ENCODE results near the gene FNTB.

DNA sequence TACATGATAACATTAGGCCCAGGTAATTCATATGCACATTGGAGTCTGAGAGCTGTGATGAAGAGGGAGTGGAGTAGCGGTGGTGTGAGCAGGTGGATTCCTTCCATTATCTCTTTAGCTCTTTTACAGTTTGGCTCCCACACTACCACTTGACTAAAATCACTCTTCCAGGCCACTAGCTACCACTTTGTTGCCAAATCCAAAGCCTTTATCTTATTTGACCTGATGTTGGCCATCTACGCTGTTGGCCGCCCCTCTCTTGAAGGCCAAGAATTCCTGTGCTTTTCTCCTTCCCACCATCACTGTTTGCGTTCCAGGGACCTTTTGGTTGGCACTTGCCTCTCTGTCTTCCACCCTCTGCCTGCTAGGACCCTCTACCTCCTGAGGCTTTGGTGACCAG lies 119.6 kb downstream of the FNTB start:
- TF ChIP-seq, protein P1, sequence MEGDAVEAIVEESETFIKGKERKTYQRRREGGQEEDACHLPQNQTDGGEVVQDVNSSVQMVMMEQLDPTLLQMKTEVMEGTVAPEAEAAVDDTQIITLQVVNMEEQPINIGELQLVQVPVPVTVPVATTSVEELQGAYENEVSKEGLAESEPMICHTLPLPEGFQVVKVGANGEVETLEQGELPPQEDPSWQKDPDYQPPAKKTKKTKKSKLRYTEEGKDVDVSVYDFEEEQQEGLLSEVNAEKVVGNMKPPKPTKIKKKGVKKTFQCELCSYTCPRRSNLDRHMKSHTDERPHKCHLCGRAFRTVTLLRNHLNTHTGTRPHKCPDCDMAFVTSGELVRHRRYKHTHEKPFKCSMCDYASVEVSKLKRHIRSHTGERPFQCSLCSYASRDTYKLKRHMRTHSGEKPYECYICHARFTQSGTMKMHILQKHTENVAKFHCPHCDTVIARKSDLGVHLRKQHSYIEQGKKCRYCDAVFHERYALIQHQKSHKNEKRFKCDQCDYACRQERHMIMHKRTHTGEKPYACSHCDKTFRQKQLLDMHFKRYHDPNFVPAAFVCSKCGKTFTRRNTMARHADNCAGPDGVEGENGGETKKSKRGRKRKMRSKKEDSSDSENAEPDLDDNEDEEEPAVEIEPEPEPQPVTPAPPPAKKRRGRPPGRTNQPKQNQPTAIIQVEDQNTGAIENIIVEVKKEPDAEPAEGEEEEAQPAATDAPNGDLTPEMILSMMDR (conservative IDR thresholded peaks at IDR 0.05; ENCODE audit: low read depth, low read length), result no peak
- TF ChIP-seq EZH2 (IDR thresholded peaks at IDR 0.05; ENCODE audit: low read length, unreplicated experiment), result no peak
- no peak for TF ChIP-seq EZH2phosphoT487 (IDR thresholded peaks at IDR 0.05; ENCODE audit: borderline replicate concordance, low read length)

Measured in PC-3 (cell line).